Central memory CD8-positive, alpha-beta T cell (primary cell): Measurements from ENCODE around the gene RNF138.
A peak's percentile ranks its signal among the peaks of the same experiment; 100 is the strongest.
"Not testable (repeated sequence)": the region's sequence is repeated elsewhere in the genome, so short reads cannot be mapped to it uniquely, and the experiment has no call there.

ENCODE experiments used
- ATAC-seq: fragments of 150-1000 bp; cut with Tn5 transposase; replicated peaks from 2 replicates; pipeline ENCODE4 v1.10.0; 2022; ENCODE audit warnings: mild to moderate bottlenecking, moderate FRiP score, moderate number of reproducible peaks; ENCODE audit not compliant: poor library complexity, severe bottlenecking; ENCODE audit errors: extremely low read depth
- DNase-seq, 2 donors: peaks; one replicate each; pipeline ENCODE4 v3.0.0; 2021; ENCODE audit warnings: low spot score in 2 of 2
- H3K27ac Mint-ChIP-seq: one replicate; pipeline ENCODE4 v1.8.0; 2022; ENCODE audit warnings: low read depth, mild to moderate bottlenecking, moderate library complexity, mixed read lengths
- H3K27me3 Mint-ChIP-seq: one replicate; pipeline ENCODE4 v1.8.0; 2022; ENCODE audit warnings: mixed read lengths
- H3K36me3 Mint-ChIP-seq: one replicate; pipeline ENCODE4 v1.8.0; 2022; ENCODE audit warnings: mild to moderate bottlenecking, moderate library complexity, mixed read lengths; ENCODE audit not compliant: insufficient read depth
- H3K4me1 Mint-ChIP-seq: one replicate; pipeline ENCODE4 v1.8.0; 2022; ENCODE audit warnings: mixed read lengths
- H3K4me3 Mint-ChIP-seq: one replicate; pipeline ENCODE4 v1.8.0; 2022; ENCODE audit warnings: mild to moderate bottlenecking, moderate library complexity, mixed read lengths
- H3K9me3 Mint-ChIP-seq: one replicate; pipeline ENCODE4 v1.8.0; 2022; ENCODE audit warnings: mixed read lengths

The RNF138 gene

GRCh38 chr18:32158108-32158624 lies 66.5 kb downstream of the RNF138 start:
- no peak overlapping the region for H3K27ac Mint-ChIP-seq
- H3K27me3 Mint-ChIP-seq, result no peaks in the 10 kb centered on the region
- no peaks in the 10 kb centered on the region for H3K36me3 Mint-ChIP-seq
- ATAC-seq (peak; percentile 87), DNase-seq (peak; percentile 52 to 54)
- no peaks in the 10 kb centered on the region for H3K9me3 Mint-ChIP-seq
- H3K4me3 Mint-ChIP-seq, result peak overlapping the region; percentile 63
- peaks cover 7% of the 10 kb centered on the region for H3K4me1 Mint-ChIP-seq

DNA sequence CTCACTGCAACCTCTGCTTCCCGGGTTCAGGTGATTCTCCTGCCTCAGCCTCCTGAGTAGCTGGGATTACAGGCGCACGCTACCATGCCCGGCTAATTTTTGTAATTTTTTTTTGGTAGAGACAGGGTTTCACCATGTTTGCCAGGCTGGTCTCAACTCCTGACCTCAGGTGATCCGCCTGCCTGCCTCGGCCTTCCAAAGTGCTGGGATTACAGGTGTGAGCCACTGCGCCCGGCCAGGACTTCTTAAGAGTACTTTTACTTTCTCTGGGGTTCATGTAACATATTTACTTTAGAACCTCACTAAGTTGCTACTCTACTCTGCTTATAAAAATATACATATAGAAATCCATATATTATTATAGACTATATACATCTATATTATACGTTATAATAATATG lies 67.0 kb downstream of the RNF138 start:
- H3K27ac Mint-ChIP-seq, DNase-seq, ATAC-seq, H3K27me3 Mint-ChIP-seq, H3K36me3 Mint-ChIP-seq, H3K4me1 Mint-ChIP-seq, H3K9me3 Mint-ChIP-seq: not testable (repeated sequence)
- peak overlapping the region; percentile 63 for H3K4me3 Mint-ChIP-seq

- Mint-ChIP-seq H3K4me3 (no peak overlapping the region), H3K9me3 (no peaks in the 10 kb centered on the region), H3K4me1 (peaks cover 7% of the 10 kb centered on the region), H3K27ac (no peak overlapping the region), H3K36me3 (no peaks in the 10 kb centered on the region), H3K27me3 (no peaks in the 10 kb centered on the region)
- DNase-seq (no peak), ATAC-seq (no peak)
These were observed 68.9 kb downstream of the RNF138 start for GRCh38 chr18:32160547-32160946.

- H3K36me3 Mint-ChIP-seq, result no peaks in the 10 kb centered on the region
These were observed 76.5 kb downstream of the RNF138 start for GRCh38 chr18:32167980-32168730.

DNA sequence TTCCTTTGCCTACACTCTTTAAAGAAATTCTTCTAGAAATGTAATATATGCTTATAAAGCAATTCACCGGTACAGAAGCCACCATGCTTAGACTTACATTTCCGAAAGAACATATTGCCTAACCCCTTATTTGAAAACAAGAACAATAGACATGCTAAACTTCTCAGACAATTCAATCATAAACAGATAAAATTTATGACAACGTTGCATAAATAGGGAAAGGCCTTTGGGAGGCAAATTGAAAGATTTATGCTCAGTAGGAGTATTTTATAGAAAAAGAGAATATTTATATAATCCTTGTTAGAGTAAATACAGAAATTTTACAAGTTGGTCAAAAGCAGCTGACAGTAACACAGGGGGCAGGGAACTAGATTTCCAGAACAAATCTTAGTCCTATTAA lies 82.0 kb downstream of the RNF138 start:
- no peaks in the 10 kb centered on the region for H3K36me3 Mint-ChIP-seq
- no peaks in the 10 kb centered on the region for H3K4me1 Mint-ChIP-seq
- no peaks in the 10 kb centered on the region for H3K9me3 Mint-ChIP-seq
- peaks cover 9% of the 10 kb centered on the region for H3K27me3 Mint-ChIP-seq
- DNase-seq, result no peak
- H3K27ac Mint-ChIP-seq, result no peak overlapping the region
- H3K4me3 Mint-ChIP-seq, result no peak overlapping the region
- no peak for ATAC-seq

More at GRCh38 chr18:32167980-32168730, 76.5 kb downstream of the RNF138 start:
- no peak for ATAC-seq
- no peaks in the 10 kb centered on the region for H3K27me3 Mint-ChIP-seq
- H3K4me3 Mint-ChIP-seq, result no peak overlapping the region
- no peak for DNase-seq
- H3K27ac Mint-ChIP-seq, result no peak overlapping the region
- no peaks in the 10 kb centered on the region for H3K9me3 Mint-ChIP-seq
- no peaks in the 10 kb centered on the region for H3K4me1 Mint-ChIP-seq

- H3K4me1 Mint-ChIP-seq, result no peaks in the 10 kb centered on the region
- no peak for ATAC-seq
These were observed 83.0 kb downstream of the RNF138 start for GRCh38 chr18:32174719-32175118.

DNA sequence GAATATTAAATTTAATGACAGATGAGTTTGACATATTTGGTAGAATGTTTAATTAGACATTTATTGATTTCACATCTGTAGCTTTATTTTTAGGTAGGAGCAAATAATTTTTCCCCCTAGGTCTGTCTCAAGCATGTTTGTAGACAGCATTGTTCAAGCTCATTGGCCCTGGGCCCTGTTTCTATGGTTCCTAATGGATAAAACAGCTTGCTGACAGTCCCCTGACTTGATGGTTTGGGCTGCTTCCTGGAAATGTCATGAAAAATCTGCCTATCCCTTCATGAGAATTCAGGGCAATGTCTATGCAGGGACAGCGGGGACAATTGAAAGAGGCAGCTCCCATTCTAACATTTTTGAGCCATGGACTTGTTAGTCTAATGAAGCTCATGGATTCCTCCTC lies 83.6 kb downstream of the RNF138 start:
- H3K4me3 Mint-ChIP-seq, result no peak overlapping the region
- DNase-seq (no peak), ATAC-seq (no peak)
- no peaks in the 10 kb centered on the region for H3K4me1 Mint-ChIP-seq
- no peaks in the 10 kb centered on the region for H3K36me3 Mint-ChIP-seq
- H3K27me3 Mint-ChIP-seq, result peaks cover 9% of the 10 kb centered on the region
- no peaks in the 10 kb centered on the region for H3K9me3 Mint-ChIP-seq
- H3K27ac Mint-ChIP-seq, result no peak overlapping the region

More at GRCh38 chr18:32174719-32175118, 83.0 kb downstream of the RNF138 start:
- no peak for DNase-seq
- Mint-ChIP-seq H3K27me3 (peaks cover 9% of the 10 kb centered on the region), H3K9me3 (no peaks in the 10 kb centered on the region), H3K4me3 (no peak overlapping the region), H3K36me3 (no peaks in the 10 kb centered on the region), H3K27ac (no peak overlapping the region)

GRCh38 chr18:32176745-32177144 lies 85.1 kb downstream of the RNF138 start:
- H3K36me3 Mint-ChIP-seq, DNase-seq, H3K9me3 Mint-ChIP-seq, H3K27ac Mint-ChIP-seq, ATAC-seq, H3K27me3 Mint-ChIP-seq, H3K4me3 Mint-ChIP-seq, H3K4me1 Mint-ChIP-seq: not testable (repeated sequence)

GRCh38 chr18:32177530-32177929 lies 85.9 kb downstream of the RNF138 start:
- Mint-ChIP-seq H3K4me1 (no peaks in the 10 kb centered on the region), H3K4me3 (no peak overlapping the region), H3K27me3 (peaks cover 11% of the 10 kb centered on the region), H3K36me3 (no peaks in the 10 kb centered on the region), H3K9me3 (no peaks in the 10 kb centered on the region), H3K27ac (no peak overlapping the region)
- DNase-seq (no peak), ATAC-seq (no peak)
